ENCODE results near the gene CTXND1.

- TF ChIP-seq CTCF (IDR thresholded peaks at IDR 0.05) (no peak), POLR2A (IDR thresholded peaks at IDR 0.05) (no peak), EP300 (IDR thresholded peaks at IDR 0.05) (no peak)
Measured at GRCh38 chr15:80174017-80174746, 77.8 kb downstream of the CTXND1 start.
